Upper lobe of left lung (tissue), 4 donors: Measurements from ENCODE around the gene FOXP1.

Experiments used
- EP300 ChIP-seq, 4 donors: sonication (generic); formaldehyde crosslinking; IDR thresholded peaks; one replicate each; pipeline ENCODE4 v1.5.1; 2017; ENCODE audit warnings: antibody characterized with exemption in 4 of 4, control low read depth in 2 of 4
- POLR2A ChIP-seq, 4 donors: fragments of 450-650 bp; IDR thresholded peaks; one replicate each; pipeline ENCODE4 v1.5.1; 2016 to 2017; ENCODE audit warnings: antibody characterized with exemption in 4 of 4, mild to moderate bottlenecking in 2 of 4
- POLR2AphosphoS5 ChIP-seq, 2 donors: sonication (generic); formaldehyde crosslinking; IDR thresholded peaks; one replicate each; pipeline ENCODE4 v1.5.1; 2017; ENCODE audit warnings: antibody characterized with exemption in 2 of 2
- TF ChIP-seq, protein P1 (sequence below), 6 experiments: fragments of 450-650 bp in 4 of 6; fragments of 200-600 bp in 2 of 6; sonication (generic) in 2 of 6; IDR thresholded peaks; one replicate each; pipeline ENCODE4 v1.5.1; 2016 to 2019; ENCODE audit warnings: antibody characterized with exemption in 6 of 6

DNA sequence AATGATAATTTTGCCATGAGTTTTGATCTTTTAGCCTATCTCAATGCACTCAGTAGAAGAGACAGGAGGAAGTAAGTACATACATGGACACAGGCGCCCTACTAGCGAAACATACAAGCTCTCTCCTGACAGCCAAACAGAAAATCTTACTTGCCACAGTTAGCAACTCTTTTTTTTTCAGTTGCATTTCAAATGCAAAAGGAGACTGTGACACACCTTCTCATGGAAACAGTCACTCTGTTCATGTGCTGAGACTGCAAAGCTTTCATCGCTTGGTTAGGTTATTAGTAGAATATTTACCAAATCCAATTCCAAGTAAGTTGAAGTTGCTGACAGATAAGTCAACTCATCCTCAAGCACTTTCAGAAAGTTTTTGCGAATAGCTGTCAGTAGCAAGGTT, 223.3 kb downstream of the FOXP1 start:
- TF ChIP-seq, protein P1, sequence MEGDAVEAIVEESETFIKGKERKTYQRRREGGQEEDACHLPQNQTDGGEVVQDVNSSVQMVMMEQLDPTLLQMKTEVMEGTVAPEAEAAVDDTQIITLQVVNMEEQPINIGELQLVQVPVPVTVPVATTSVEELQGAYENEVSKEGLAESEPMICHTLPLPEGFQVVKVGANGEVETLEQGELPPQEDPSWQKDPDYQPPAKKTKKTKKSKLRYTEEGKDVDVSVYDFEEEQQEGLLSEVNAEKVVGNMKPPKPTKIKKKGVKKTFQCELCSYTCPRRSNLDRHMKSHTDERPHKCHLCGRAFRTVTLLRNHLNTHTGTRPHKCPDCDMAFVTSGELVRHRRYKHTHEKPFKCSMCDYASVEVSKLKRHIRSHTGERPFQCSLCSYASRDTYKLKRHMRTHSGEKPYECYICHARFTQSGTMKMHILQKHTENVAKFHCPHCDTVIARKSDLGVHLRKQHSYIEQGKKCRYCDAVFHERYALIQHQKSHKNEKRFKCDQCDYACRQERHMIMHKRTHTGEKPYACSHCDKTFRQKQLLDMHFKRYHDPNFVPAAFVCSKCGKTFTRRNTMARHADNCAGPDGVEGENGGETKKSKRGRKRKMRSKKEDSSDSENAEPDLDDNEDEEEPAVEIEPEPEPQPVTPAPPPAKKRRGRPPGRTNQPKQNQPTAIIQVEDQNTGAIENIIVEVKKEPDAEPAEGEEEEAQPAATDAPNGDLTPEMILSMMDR (IDR thresholded peaks at IDR 0.05): no peak
- TF ChIP-seq POLR2AphosphoS5 (IDR thresholded peaks at IDR 0.05) (no peak), POLR2A (IDR thresholded peaks at IDR 0.05) (no peak), EP300 (IDR thresholded peaks at IDR 0.05) (no peak)
